Skin epidermis (tissue), 12 donors: ENCODE measurements around the gene CNST.
"Not testable (repeated sequence)": the region's sequence is repeated elsewhere in the genome, so short reads cannot be mapped to it uniquely, and the experiment has no call there.

Experiments used
- H3K27ac ChIP-seq, 21 experiments: fragments of 200-600 bp; sonication (generic) in 11 of 21; one replicate each; pipeline ENCODE4 v1.5.0; 2020; ENCODE audit warnings: mild to moderate bottlenecking in 3 of 21, inconsistent platforms in 2 of 21, moderate library complexity in 2 of 21
- H3K4me3 ChIP-seq, 7 experiments: fragments of 200-600 bp; sonication (generic) in 2 of 7; one replicate each; pipeline ENCODE4 v1.5.0; 2020; ENCODE audit warnings: inconsistent platforms in 2 of 7, mild to moderate bottlenecking in 2 of 7, moderate library complexity in 1 of 7

CNST gene

GRCh38 chr1:246580497-246581370 is 14.5 kb downstream of the CNST start:
- peak overlapping the region in 3 of 21 experiments; percentile 10 to 52 (median 41) for H3K27ac ChIP-seq

DNA sequence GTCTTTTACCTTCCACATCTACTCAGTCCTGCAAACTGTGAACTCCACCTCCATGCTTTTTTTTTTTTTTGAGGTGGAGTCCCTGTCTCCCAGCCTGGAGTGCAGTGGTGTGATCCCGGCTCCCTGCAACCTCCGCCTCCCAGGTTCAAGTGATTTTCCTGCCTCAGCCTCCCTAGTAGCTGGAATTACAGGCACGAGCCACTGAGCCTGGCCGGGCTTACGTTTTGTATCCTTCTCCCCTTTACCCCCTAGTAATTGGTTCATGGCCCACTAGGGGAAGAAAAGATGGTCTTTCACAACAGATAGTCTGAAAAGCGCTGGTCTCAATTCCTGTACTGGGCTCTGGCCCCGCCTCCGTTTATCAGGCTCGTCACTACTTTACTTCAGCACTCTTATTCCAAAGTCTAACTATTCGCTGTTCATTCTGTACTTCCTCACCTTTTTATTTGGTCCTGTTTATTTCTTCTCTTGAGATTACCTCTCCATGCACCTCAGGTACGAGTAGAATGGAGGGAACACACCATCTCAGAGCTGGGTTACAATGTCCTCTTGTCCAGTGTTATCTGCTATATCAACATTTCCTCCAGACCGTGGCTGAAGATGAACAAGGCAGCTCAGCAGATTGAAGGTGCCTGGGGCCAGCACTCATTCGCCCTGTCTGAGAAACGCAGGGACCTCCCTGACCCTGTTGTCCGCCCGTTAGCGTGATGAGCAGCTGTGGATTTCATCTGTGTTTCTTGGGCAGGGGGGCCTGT is 16.2 kb downstream of the CNST start:
- H3K27ac ChIP-seq = peak overlapping the region in 1 of 21 experiments; percentile 37
- no peak overlapping the region for H3K4me3 ChIP-seq

More at GRCh38 chr1:246580497-246581370, 14.5 kb downstream of the CNST start:
- H3K4me3 ChIP-seq = no peak overlapping the region

- Histone ChIP-seq H3K27ac (peak overlapping the region in 3 of 21 experiments; percentile 34 to 37 (median 35)), H3K4me3 (no peak overlapping the region)
These were observed 16.8 kb downstream of the CNST start for GRCh38 chr1:246583056-246583440.

DNA sequence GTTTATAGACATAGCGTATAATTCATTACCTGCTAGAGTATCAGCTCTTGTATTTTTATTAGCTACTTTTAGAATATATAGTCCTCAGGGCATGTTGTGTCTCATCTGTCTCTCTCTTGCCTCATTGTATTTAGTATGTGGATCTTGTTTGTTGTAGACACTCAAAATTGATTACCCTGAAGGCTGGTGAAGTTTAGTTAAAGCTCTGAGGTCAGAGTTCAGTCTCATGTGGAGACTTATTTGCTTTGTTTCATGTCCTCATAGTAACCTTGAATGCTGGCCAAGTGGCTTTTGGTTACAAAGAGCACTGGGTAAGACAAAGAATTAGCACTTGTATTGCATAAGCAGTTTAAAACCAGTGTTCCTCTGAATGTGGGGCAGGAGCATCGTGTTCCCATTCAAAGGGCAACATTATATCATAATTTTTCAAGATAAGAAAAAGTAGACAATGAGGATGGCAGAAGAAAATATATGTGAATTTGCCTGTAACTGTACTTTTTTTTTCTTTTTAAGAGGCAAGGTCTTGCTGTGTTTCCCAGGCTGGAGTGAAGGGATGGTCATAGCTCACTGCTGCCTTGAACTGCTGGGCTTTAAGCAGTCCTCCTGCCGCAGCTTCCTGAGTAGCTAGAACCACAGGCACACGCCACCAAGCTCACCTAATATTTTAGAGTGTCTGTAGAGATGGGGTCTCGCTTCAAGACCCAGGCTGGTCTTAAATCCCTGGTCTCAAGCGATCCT is 17.4 kb downstream of the CNST start:
- H3K4me3 ChIP-seq = no peak overlapping the region
- peak overlapping the region in 5 of 21 experiments; percentile 6 to 37 (median 34) for H3K27ac ChIP-seq

- H3K27ac ChIP-seq = peak overlapping the region in 17 of 21 experiments; percentile 3 to 79 (median 58)
These were observed 20.8 kb downstream of the CNST start for GRCh38 chr1:246587032-246587431.

GRCh38 chr1:246587606-246588005 is 21.4 kb downstream of the CNST start:
- Histone ChIP-seq H3K4me3 (no peak overlapping the region), H3K27ac (peak overlapping the region in 17 of 21 experiments; percentile 3 to 79 (median 58))

More at GRCh38 chr1:246587032-246587431, 20.8 kb downstream of the CNST start:
- H3K4me3 ChIP-seq = no peak overlapping the region

GRCh38 chr1:246588159-246588721 is 22.0 kb downstream of the CNST start:
- Histone ChIP-seq H3K27ac (peak overlapping the region in 14 of 21 experiments; percentile 31 to 79 (median 64)), H3K4me3 (no peak overlapping the region)

GRCh38 chr1:246589919-246590318 is 23.7 kb downstream of the CNST start:
- H3K27ac ChIP-seq, H3K4me3 ChIP-seq: not testable (repeated sequence)

DNA sequence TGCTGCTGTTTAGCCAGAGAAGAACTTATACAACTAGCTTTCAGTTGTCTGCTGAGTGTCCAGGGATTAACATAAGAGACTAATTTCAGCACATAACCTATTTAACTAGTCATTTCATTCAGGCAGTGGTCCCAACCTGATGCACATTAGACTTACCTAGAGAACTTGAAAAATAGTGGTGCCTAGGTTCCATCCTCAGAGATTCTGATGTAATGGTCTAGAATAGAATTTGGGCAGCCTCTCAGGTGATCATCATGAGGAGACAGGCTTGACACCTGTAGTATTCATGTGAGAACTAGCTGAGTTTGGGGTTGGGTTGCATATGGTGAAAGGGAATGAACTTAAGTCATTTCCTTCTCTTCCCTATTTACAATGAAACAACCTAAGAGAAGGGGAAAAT is 24.8 kb downstream of the CNST start:
- Histone ChIP-seq H3K4me3 (no peak overlapping the region), H3K27ac (peak overlapping the region in 2 of 21 experiments; percentile 10 to 43)

DNA sequence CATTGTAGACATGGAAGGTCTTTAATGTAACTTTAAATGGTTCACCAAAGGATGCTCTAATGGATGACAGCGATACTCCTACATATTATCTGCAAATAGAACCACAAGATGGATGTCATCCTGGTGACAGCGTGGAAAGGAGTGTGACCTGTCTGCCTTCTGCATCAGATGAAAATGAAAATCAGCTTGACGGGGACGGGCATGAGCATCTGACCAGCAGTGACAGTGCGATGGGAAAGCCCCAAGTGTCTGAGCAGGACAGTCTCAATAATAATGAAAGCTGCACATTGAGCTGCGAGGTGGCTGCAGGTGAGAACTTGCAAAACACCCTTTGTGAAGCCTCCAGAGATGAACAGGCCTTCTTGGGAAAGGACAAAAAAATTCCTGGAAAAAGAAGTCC is 25.2 kb downstream of the CNST start:
- no peak overlapping the region for H3K4me3 ChIP-seq
- peak overlapping the region in 3 of 21 experiments; percentile 10 to 43 (median 35) for H3K27ac ChIP-seq

DNA sequence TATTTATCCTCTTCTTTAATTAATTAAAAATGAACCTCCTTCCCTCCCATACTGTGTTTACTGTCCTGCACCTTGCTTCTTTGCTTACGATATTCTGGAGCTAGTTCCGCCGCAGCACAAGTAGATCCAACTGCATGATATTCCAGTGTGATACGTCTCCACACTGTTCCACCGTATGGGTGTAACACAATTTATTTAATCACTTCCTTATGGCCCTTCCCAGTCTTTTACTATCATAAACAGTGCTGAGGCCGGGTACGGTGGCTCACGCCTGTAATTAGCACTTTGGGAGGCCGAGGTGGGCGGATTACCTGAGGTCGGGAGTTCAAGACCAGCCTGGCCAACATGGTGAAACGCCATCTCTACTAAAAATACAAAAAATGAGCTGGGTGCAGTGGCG is 25.7 kb downstream of the CNST start:
- Histone ChIP-seq H3K27ac (peak overlapping the region in 4 of 21 experiments; percentile 5 to 43 (median 20)), H3K4me3 (no peak overlapping the region)

- H3K4me3 ChIP-seq = no peak overlapping the region
- peak overlapping the region in 4 of 21 experiments; percentile 4 to 43 (median 22) for H3K27ac ChIP-seq
These were observed 26.4 kb downstream of the CNST start for GRCh38 chr1:246592695-246593094.

DNA sequence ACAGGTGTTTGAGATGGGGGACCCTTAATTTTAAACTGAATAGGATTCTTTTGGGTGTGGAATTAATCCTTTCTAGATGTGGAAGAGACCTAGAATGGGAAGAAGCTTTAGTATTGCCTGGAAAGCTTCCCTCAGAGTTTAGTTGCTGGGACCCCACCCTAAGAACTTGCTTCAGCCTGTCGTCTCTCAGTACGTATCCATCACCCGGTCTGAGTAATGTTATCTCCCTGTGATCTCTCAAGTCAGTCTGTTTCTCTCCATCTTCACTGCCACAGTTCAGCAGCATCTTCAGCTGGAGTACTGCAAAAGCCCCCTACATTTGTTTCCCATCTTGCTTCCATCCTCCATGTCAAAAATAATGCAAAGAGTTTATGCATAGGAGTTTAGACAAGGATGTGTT is 28.9 kb downstream of the CNST start:
- H3K4me3 ChIP-seq = no peak overlapping the region
- peak overlapping the region in 5 of 21 experiments; percentile 9 to 70 (median 40) for H3K27ac ChIP-seq

- H3K27ac ChIP-seq = peak overlapping the region in 7 of 21 experiments; percentile 4 to 75 (median 58)
These were observed 31.1 kb downstream of the CNST start for GRCh38 chr1:246597340-246597739.

GRCh38 chr1:246597971-246598370 is 31.7 kb downstream of the CNST start:
- no peak overlapping the region for H3K4me3 ChIP-seq
- H3K27ac ChIP-seq = peak overlapping the region in 7 of 21 experiments; percentile 12 to 63 (median 44)

More at GRCh38 chr1:246597340-246597739, 31.1 kb downstream of the CNST start:
- H3K4me3 ChIP-seq = no peak overlapping the region

DNA sequence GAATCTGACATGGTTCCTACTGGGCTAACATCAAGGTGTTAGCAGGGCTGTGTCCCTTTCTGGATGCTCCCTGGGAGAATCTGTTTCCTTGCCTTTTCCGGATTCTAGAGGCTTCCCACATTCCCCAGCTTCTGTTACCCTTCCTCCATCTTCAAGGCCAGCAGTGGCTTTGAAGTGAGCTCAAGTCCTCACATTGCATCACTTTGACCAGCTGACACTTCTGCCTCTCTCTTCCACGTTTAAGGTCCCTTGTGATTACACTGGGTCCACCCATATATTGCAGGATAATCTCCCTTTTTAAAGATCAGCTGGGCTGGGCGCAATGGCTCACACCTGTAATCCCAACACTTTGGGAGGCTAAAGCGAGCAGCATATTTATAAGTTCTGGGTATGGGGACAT is 33.1 kb downstream of the CNST start:
- H3K27ac ChIP-seq = no peak overlapping the region
- H3K4me3 ChIP-seq = no peak overlapping the region

GRCh38 chr1:246600579-246600978 is 34.3 kb downstream of the CNST start:
- Histone ChIP-seq H3K27ac (peak overlapping the region in 1 of 21 experiments; percentile 28), H3K4me3 (no peak overlapping the region)

- no peak overlapping the region for H3K4me3 ChIP-seq
- H3K27ac ChIP-seq = no peak overlapping the region
These were observed 35.9 kb downstream of the CNST start for GRCh38 chr1:246602194-246602593.

DNA sequence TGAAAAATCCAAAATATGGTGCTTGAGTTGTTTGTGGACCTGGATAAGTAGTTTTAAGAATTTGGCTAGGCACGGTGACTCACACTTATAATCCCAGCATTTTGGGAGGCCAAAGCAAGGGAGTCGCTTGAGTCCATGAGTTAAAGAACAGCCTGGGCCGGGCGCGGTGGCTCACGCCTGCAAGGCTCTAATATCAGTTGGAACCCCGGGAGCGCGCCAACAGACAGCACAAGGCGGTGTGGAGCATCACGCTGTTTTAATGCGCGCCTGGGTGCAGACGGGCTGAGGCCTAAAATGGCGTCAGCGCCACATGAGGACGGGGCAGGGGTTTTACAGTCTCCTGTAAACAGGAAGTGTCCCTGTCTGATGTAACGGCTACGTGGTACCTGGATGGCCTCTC is 39.0 kb downstream of the CNST start:
- not testable (repeated sequence) for H3K27ac ChIP-seq, H3K4me3 ChIP-seq
